DND-41 (cell line): Measurements from ENCODE around the gene ANKRD12.

ENCODE experiments used
- EZH2 ChIP-seq: IDR thresholded peaks from 3 replicates; pipeline ENCODE4 v1.6.1; 2012; ENCODE audit warnings: borderline replicate concordance, low read depth, mild to moderate bottlenecking, moderate library complexity, low read length, inconsistent platforms; ENCODE audit not compliant: severe bottlenecking
- TF ChIP-seq, protein P1 (sequence below): IDR thresholded peaks from 2 replicates; pipeline ENCODE4 v1.5.1; 2012; ENCODE audit warnings: borderline replicate concordance, low read length, moderate library complexity, mild to moderate bottlenecking; ENCODE audit not compliant: poor library complexity, severe bottlenecking; ENCODE audit errors: extremely low read depth

DNA sequence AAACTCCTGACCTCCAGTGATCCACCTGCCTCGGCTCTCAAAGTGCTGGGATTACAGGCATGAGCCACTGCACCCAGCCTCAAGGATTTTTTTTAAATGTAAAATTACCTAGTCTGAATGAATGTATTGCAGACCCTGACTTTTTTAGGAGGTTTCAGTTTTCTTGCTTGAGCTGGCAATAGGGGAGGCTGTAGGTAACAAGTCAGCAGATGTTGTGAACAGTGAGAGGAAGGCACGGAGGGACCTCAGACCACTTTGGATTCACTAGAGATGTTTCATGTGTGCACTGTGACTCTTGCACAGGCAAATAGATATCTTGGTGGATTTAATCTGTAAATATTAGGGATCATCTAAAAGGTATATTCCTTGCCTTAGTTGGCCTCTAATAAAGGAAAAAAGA, 27.7 kb upstream of the ANKRD12 start:
- TF ChIP-seq EZH2 = no peak
- TF ChIP-seq, protein P1, sequence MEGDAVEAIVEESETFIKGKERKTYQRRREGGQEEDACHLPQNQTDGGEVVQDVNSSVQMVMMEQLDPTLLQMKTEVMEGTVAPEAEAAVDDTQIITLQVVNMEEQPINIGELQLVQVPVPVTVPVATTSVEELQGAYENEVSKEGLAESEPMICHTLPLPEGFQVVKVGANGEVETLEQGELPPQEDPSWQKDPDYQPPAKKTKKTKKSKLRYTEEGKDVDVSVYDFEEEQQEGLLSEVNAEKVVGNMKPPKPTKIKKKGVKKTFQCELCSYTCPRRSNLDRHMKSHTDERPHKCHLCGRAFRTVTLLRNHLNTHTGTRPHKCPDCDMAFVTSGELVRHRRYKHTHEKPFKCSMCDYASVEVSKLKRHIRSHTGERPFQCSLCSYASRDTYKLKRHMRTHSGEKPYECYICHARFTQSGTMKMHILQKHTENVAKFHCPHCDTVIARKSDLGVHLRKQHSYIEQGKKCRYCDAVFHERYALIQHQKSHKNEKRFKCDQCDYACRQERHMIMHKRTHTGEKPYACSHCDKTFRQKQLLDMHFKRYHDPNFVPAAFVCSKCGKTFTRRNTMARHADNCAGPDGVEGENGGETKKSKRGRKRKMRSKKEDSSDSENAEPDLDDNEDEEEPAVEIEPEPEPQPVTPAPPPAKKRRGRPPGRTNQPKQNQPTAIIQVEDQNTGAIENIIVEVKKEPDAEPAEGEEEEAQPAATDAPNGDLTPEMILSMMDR = no peak
